AG20443 (cell line): ENCODE measurements around the gene MAP3K9.
"Not testable (repeated sequence)": the region's sequence is repeated elsewhere in the genome, so short reads cannot be mapped to it uniquely, and the experiment has no call there.

Experiments used
- DNase-seq: peaks from one replicate; pipeline ENCODE4 v3.0.0; 2012; ENCODE audit warnings: low spot score, mixed read lengths

Gene MAP3K9

GRCh38 chr14:70809225-70810219 lies at the start of gene MAP3K9:
Gene MAP3K9 (minus strand): TSS chr14:70809513. CDS start chr14:70809171, 342 bp downstream.
- peak; percentile 69 for DNase-seq

GRCh38 chr14:70858641-70859040 lies 49.3 kb upstream of the MAP3K9 start:
- no peak for DNase-seq

- DNase-seq, result no peak
Observed at GRCh38 chr14:70857496-70857890, 48.2 kb upstream of the MAP3K9 start.

DNA sequence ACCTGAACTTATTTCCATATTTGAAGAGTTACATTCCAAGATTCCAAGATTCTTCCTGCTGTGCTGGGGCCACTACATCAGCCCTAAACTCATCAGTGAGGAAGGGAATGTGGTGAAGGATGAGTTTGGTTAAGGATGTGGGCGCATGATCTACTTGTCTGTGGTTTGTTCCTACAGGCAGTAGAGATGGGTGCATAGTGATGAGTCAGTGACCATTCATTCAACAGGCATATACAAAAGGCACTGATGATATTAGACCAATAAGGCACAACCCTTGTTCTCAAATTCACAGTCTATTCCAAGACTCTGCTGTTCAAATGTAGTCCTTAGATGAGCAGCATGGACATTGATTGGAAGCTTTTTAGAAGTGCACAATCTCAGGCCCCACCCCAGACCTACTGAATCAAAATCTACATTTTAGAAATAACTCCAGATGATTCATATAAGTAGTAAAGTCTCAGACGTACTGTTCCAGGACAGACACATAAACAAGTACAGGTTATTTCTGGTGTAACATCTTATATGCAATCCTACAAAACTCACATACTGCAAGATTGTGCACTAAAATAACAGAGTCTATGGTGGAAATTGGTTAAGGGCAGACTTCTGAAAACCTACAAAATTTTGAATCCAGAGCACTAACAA lies 47.7 kb upstream of the MAP3K9 start:
- DNase-seq, result peak; percentile 71

GRCh38 chr14:70855486-70855885 lies 46.2 kb upstream of the MAP3K9 start:
- DNase-seq, result no peak

DNA sequence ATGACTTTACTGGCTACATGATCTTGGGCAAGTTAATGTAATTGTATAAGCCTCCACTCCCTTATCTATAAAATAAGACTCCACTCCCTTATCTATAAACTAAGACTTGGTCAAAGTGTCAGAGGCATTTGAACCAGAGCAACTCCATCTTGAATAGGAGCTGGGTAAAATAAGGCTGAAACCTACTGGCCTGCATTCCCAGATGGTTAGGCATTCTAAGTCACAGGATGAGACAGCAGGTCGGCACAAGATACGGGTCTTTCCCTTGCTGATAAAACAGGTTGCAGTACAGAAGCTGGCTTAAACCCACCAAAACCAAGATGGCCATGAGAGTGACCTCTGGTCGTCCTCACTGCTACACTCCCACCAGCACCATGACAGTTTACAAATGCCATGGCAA lies 44.3 kb upstream of the MAP3K9 start:
- not testable (repeated sequence) for DNase-seq

- no peak for DNase-seq
Observed at GRCh38 chr14:70847406-70848090, 38.2 kb upstream of the MAP3K9 start.

- DNase-seq, result no peak
Observed at GRCh38 chr14:70845601-70846000, 36.3 kb upstream of the MAP3K9 start.

GRCh38 chr14:70842851-70843462 lies 33.6 kb upstream of the MAP3K9 start:
- DNase-seq, result peak; percentile 28

- no peak for DNase-seq
Observed at GRCh38 chr14:70838076-70838475, 28.8 kb upstream of the MAP3K9 start.

- no peak for DNase-seq
Observed at GRCh38 chr14:70836946-70837345, 27.6 kb upstream of the MAP3K9 start.

DNA sequence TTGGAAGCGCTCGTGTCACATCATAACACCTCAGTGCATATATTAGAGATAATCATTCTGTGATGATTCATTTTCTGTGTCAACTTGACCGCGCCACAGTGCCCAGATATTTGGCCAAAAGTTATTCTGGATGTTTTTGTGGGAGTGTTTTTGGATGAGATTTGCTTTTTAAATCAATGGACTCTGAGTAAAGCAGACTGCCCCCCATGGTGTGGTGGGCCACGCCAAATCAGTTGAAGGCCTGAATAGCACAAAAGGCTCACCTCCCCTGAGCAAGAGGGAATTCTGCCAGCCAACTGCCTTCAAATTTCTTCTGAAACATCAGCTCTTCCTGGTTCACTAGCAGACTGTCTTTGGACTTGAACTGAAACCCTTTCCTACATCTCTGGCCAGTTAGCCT lies 24.6 kb upstream of the MAP3K9 start:
- DNase-seq, result no peak

DNA sequence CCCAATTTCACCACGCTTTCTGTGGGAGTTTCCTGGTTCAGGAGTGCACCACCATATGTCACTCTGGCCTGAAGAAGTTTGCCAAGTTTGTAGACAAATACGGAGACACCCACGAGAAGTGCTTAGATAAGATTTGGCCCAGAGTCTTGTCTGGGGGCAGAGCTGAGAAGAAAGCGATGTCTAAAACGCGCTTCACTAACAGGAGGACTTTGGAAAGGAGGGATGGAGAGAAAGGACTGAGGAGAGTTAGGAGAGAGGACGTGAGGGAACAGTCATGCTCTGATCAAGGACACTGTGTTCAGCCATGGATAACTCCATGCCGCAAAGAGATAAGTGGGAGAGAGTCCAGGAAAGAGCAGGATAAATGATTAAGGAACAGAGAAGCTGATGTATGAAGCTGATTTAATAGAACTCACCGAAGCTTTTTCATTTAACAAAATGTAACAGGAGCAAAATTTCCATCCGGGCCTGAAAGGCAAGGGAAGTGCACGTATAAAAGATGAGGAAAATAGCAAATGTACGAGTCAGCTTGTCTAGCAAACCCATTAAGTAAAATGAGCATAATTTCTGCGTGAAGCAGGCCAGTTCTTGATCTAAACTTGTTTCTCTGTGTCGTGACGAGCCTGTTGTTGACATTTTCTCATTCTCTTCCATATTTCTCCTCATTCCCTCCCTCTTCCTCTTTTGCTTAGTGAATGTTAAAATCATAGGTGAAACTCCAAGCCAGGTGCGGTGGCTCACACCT lies 23.4 kb upstream of the MAP3K9 start:
- no peak for DNase-seq

DNA sequence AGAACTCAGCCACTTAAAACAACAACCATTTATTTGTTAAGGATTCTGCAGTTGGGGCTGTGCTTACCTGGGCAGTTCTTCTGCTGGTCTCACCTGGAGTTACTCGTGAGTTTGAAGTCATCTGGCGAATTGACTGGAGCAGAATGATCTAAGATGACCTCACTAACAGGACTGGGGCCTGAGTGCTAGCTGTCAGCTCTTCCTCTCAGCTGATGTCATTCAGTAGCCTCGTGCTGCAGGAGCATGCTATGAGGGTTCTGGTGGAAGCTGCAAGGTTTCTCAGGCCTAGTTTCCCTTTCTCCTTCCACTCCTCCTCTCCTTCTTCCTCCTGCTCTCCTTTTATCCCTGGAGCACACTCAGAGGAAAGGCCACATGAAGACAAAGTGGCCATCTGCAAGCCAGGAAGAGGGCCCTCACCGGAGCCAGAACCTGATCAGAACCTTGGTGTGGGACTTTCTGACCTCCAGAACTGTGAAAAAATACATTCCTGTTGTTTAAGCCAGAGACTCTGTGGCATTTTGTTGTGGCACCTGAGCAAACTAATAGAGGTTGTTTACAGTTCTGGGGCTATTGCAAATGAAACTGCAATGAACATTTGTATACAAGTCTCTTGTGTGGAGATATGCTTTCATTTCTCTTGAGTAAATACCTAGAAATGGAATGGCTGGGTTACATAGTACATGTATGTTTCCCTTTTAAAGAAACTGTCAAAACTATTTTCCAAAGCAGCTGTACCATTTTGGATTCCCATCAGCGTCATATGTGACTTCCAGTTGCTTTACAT lies 21.9 kb upstream of the MAP3K9 start:
- no peak for DNase-seq

GRCh38 chr14:70828188-70828587 lies 18.9 kb upstream of the MAP3K9 start:
- no peak for DNase-seq

DNA sequence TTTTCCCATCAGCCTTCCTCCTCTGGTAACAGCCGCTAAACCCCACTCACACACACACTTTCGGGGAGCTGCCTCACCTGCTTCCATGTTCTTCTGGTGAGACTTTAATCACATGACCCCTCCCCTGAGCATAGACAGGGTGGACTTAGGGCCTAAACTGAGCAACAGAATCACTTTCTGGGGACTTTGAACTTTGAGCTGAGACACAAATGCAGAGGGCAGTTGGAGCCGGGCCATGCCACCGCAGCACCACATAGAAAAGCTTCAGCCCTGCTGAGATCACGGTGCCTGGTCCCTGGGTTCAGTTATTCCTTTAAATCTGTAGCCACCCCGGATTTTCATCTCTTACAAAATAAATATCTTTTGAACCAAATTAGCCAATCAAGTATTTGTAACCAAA lies 18.4 kb upstream of the MAP3K9 start:
- no peak for DNase-seq

DNA sequence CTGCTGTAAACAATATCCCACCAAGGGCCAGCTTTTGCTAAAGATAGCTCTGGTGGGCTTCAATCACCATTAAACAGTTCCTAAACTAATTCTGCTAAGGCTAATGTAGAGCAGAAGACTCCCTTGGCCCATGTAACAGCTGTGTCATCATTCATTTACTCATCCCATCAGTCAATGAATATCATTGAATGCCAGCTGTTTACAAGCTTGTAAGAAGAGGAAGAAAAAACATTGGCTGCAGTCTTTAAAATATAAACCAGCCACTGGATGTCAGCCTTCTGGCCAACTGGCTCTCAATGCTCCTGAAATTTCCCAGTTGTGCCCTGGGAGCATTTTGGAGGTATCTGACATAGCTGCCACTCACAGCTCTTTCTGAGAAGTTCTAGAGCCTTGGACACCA lies 18.0 kb upstream of the MAP3K9 start:
- peak; percentile 15 for DNase-seq

- DNase-seq, result no peak
Observed at GRCh38 chr14:70823281-70823680, 14.0 kb upstream of the MAP3K9 start.

DNA sequence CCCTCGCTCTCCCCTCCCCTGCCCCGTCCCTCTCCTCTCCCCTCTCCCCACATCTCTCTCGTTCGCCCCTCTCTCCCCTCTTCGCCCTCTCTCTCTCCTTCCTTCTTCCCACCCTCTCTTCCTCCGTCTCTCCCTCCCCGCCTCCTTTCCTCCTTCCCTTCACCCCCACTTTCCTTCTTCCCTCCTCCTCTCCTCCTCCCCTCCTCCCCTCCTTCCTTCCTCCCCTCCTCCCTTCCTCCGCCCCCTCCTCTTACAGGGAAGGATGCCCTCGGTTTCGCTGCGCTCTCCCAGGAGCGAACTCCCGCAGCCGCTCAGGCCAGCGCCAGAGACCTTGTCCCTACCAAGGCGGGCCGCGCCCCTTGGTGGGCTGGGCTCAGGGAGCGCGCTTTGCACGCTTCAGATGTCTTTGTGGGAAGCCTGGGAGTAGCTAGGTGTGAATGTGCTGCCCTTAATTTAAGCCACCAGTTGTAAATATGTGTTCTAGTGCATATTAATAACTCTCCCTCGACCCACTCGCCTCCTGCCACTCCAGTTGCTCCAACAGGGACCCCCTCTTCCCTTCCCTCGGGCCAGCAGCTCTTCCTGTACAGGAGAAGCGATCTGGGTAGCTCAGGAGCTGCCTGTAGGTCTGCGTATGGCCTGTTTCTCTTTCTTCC lies 13.3 kb upstream of the MAP3K9 start:
- peak; percentile 74 for DNase-seq
